GM19025 (cell line): ENCODE results near the gene TNFRSF4.
A peak's percentile ranks its signal among the peaks of the same experiment; 100 is the strongest.

Experiments used
- ATAC-seq: cut with Tn5 transposase; IDR thresholded peaks from one replicate; pipeline ENCODE4 v1.9.1; 2021; ENCODE audit warnings: mild to moderate bottlenecking, low read depth, moderate library complexity; ENCODE audit not compliant: unreplicated experiment

TNFRSF4 gene

DNA sequence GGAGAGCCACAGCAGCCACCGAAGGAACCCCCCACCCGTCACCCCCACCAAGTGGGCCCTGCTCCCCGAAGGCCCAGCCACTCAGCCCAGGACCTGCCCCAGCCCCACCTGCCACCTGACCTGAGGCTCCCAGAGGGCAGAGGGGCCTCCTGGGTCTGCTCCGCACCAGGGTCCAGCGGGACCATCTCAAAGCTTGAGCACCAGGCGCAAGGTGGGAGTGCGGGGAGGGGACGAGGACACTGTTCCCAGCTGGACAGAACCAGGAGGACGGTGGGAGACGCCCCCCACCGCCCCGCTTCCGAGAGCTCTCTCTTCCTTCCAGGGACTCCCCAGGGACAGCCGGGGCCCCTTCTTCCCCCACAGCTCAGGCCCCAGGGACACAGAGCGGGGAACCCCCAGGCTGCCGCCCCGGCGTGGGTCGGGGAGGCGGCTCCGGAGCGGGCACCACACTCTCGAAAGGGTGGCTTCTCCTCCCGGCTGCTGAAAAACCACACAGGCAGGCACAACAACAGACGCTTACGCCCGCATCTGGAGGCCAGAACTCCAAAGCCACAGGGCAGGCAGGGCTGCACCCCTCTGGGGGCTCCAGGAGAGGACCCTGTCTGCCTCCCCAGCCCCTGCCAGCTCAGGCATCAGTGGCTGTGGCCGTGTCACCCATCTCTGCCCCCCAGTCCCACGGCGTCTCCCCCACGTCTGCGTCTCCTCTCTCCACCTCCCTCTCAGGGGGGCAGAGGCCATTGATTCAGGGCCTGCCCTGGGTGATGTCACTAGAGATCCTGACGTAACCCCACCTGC, 42.2 kb downstream of the TNFRSF4 start:
- ATAC-seq, result peak; percentile 43

- no peak for ATAC-seq
Observed at GRCh38 chr1:1171161-1171545, 42.8 kb downstream of the TNFRSF4 start.

GRCh38 chr1:1170215-1171091, 43.5 kb downstream of the TNFRSF4 start:
- ATAC-seq, result no peak

- ATAC-seq, result no peak
Observed at GRCh38 chr1:1169429-1170214, 44.3 kb downstream of the TNFRSF4 start.

- no peak for ATAC-seq
Observed at GRCh38 chr1:1168451-1169411, 45.2 kb downstream of the TNFRSF4 start.

- no peak for ATAC-seq
Observed at GRCh38 chr1:1167841-1168450, 46.0 kb downstream of the TNFRSF4 start.

GRCh38 chr1:1167398-1167821, 46.5 kb downstream of the TNFRSF4 start:
- ATAC-seq, result no peak

DNA sequence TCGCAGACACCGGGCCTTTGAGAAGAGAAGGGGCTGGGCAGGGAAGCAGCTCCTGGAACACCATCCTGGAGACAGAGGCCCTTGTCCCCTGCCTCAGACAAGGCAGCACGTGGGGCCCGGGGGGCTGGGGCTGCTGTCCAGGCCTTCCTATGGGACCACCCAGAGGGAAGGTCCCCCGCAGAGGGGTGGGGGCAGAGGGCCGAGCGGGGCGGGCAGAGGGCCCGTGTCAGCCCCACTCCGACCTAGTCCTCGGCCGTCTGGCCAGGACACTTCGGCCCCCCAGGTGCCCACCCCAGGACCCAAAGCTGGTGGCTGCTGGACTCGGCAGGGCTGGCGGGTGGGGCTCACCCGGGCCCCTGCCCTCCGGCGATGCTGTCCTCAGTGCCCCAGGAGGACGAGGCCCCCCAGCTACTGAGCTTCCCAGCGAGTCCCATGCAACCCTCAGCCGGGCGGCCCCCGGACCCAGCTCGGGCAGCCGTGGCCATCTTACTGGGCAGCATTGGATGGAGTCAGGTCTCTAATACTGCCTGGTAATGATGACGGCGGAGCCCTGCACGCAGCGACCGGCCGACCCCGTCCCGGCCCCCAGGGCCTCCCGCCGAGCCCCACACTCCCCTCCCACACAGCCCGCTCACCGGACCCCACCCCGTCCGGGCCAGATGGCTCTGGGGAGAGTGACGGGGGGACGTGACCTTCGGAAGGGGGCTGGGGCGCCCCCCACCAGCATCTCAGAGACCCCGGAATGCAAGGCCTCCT, 47.1 kb downstream of the TNFRSF4 start:
- ATAC-seq, result no peak

DNA sequence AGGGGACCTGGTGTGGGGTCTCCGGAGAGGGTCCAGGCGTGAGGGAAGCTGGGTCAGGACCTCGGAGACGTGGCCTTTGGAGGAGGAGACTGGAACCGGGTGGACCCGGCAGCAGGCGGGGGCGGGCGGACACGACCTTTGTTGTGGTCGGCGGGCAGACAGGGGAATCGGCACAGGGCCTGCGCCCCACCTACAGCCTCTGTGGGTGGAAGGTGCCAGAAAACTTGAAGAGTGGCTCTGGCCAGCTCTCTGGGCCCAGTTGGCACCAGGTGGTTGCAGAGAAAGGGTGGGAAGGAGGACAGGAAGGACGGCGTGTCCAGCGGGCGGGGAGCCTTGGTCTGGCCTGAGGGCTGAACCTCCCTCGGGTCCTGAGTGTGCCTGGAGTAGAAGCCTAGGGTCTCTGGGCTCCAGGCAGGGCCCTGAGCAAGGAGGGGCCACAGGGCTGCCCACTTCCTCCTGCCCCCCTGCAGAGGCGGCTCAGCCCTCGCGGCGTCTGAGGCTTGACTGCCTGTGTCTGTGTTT, 48.0 kb downstream of the TNFRSF4 start:
- no peak for ATAC-seq

GRCh38 chr1:1165485-1165884, 48.5 kb downstream of the TNFRSF4 start:
- ATAC-seq, result no peak

GRCh38 chr1:1164701-1165451, 49.1 kb downstream of the TNFRSF4 start:
- no peak for ATAC-seq

GRCh38 chr1:1164361-1164700, 49.6 kb downstream of the TNFRSF4 start:
- no peak for ATAC-seq

DNA sequence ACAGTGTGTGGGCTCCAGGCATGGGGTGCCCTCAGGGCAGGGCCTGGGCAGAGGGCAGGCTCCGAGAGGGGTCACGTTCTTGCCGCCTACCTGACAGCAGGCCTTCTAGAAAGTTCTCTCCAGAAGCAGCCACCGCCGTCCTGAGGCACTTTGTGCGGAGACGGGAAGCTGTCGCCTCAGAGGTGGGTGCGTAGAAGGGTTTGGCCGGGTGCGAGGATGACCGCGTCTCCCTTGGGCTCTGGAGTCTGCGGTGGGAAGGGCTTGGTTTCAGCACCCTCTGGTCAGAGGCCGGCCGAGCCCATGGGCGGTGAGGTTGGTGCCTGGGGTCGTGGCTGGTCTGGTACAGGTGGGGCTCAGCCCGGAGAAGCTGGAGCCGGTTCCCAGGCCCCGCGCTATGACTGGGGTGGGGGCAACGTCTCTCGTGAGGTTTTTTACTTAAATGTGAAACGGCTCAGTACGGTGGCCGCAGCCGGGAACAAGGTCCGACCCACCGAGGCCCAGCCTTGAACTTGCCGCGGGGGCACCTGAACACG, 50.3 kb downstream of the TNFRSF4 start:
- no peak for ATAC-seq

DNA sequence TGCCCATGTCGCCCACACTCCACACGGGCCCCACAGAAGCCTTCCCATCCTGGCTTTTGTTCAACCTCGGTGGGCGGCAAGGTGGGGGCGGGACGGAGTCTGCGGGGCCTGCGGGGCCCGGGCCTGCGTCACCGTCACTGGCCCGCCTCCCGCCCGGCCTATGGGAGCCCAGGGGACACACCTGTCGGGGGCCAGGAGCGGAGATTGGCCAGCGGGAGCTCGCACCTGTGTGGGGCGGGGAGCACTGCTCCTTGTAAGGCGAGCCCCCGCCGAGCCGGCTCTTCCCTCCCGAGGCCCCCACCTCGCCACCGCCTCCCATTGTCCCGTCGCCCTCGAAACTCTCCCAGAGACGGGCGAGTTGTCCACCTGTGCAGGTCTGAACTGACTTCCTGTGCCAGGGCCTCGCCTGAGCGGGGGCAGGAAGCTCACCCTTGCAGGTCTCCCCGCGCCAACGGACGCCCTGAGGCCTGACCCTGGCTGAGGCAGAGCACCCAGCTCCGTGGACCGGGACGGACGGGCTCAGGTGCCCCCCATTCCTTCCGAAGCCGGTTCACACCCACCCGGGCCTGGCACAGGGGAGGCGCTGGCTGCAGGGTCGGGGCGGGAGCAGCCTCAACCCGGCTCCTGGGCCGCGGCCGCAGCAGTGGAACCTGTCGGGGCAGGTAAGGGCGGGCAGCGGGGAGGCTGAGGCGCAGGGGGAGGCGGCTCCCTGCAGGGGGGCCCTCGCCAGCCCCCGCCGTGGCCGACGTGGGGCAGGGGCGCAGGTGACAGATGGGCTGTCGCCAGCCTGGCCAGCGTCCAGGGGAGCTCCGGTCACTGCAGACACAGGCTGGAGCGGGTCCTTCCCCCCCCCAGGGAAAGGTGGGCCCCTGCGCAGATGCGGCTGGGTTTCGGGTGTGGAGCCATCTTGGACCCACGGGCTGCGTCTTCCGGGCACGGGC, 51.1 kb downstream of the TNFRSF4 start:
- no peak for ATAC-seq

- ATAC-seq, result no peak
Observed at GRCh38 chr1:1161683-1162079, 52.3 kb downstream of the TNFRSF4 start.
